Stimulated activated CD8-positive, alpha-beta memory T cell treated with anti-CD3 and anti-CD28 coated beads, Interleukin-4, amount 100 ng/mL, for 24 hours (primary cell): Measurements from ENCODE around the gene HSPB1.
"Not testable (repeated sequence)": the region's sequence is repeated elsewhere in the genome, so short reads cannot be mapped to it uniquely, and the experiment has no call there.

Experiments used
- DNase-seq: peaks from one replicate; pipeline ENCODE4 v3.0.0-alpha.2; 2020; ENCODE audit warnings: low read depth

HSPB1 gene

DNA sequence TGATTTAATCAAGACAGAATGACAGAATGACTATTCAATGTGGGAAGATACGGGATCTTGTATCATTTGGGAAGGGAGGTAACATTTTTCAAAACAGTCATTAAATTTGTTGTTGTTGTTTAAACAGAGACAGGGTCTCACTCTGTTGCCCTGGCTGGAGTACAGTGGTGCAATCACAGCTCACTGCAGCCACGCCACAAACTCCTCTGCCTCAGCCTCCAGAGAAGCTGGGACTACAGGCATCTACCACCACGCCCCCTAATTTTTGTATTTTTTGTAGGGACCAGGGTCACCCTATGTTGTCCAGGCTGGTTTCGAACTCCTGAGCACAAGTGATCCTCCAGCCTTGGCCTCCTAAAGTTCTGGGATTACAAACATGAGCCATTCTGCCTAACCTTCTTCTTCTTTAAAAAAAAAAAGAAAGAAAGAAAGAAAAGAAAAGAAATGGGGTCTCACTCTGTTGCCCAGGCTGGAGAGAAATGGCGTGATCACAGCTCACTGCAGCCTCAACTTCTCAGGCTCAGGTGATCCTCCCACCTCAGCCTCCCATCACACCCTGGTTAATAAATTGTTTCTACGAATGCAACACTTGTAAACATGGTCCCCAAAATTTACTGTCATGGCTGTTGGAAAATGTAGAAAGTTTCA lies 32.0 kb downstream of the HSPB1 start:
- no peak for DNase-seq

DNA sequence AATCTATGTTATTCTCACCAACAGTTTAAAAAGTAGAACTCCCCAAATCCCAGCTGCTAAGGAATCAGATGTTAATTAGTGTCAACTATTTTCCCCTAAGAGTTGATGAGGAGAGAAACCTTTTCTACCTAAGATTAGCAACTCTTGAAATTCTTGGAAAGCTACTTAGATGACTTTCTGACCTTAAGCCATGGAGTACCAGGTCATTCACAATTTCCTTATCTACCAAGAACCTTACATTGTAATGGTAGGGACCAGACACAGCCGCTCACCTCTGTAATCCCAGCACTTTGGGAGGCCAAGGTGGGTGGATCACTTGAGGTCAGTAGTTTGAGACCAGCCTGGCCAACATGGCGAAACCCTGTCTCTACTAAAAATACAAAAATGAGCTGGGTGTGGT lies 32.9 kb downstream of the HSPB1 start:
- not testable (repeated sequence) for DNase-seq

DNA sequence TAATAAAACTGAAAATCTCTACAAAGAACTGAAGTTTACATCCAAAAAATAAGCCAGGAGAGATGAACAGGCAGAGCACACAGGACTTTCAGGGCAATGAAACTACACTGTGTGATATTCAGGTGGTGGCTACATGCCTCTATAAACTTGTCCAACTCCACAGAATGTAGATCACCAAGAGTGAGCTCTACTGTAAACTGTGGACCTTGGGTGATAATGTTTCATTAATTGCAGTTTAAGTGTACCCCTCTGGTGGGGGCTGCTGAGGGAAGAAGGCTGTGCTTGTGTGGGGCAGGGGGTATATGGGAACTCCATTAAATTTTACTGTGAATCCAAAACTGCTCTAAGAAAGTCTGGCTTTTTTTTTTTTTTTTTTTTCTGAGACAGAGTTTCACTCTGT lies 33.6 kb downstream of the HSPB1 start:
- no peak for DNase-seq

DNA sequence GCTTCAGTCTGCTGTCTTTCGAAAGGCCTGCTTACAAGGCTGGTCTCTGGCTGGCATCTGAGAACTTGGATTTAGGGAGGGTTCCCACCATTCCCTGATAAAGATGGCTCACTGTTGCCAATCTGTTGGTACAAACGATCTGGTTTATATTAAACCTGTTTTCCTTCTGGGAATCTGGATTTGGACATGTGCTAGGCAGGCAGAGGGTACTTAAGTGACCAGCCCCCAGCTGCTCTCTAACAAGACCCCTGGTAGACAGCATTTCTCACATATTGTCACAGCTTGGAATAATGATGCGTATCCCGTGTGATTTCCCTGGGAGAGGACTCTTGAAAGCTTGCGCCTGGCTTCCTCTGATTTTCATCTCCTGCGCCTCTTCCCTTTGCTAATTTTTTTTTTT lies 34.7 kb downstream of the HSPB1 start:
- no peak for DNase-seq

DNA sequence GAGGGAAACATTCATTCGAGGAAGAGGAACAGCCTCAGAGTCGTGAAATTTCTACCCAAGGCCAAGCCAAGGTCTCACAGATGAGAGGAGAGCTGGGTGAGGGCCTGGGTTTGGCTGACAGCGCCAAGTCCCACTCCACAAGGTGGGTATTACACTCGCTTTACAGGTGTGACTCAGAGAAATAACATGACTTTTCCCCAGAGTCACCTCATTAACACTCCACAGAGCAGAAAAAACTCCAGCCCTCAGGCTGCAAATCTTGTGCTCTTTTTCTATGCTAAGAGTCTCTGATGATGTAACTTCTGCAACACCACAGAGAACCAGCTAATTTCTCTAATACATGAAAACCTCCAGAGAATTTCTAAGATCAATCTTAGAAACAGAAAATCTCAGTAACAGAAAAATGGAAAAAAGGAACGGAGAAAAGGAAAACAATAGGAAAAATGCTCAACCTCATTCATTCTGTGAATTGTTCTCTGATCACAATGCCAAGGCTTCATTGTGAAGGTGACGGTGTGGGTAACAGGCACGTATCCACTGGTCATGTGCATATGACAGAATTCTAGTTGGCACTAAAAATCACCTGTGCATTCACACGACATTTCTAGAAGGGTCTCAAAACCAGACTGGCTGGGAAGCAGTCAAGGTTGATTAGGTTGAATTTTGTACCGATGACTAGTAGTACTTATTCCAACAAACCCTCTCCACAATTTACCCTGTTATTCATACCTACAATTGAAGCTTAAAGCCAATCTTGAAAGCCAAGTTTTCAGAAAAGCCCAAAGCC lies 36.0 kb downstream of the HSPB1 start:
- DNase-seq: no peak

DNA sequence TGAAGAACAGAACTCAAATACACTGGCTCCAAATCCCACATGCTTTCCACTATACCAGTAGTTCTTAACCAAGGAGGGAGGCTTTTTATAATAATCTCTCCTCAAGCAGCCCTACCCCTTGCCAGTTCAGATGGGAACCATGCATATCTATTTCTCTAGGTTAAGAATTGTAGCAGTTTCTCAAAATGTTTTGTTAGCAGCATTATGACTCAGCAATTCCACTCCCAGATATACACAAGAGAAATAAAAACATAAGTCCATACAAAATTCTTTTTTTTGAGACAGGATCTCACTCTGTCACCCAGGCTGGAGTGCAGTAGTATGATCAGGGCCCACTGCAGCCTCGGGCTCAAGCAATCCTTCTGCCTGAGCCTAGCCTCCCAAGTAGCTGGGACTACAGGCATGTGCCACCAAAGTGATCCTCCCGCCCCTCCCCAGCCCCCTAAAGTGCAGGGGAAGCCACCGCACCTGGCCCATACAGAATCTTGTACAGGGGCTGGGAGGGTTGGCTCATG lies 38.2 kb downstream of the HSPB1 start:
- no peak for DNase-seq

DNA sequence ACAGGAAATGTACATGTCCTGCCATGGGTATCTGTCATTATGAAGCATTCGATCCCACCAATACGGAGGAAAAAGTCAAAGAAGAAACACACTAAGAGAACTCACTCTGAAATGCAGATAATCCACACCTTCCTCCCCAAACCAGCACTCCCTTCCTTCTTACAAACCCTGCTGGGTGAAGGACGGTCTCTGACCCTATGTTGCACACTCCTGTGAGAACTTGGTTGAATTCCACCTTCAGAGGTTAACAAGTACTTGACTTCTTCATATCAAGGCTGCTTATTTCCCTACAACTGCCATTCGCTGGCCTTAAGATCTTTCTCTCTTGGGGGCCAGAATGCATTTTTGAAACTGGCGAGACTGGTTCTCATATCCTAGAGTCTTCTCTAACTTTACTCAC lies 39.7 kb downstream of the HSPB1 start:
- DNase-seq: no peak

DNA sequence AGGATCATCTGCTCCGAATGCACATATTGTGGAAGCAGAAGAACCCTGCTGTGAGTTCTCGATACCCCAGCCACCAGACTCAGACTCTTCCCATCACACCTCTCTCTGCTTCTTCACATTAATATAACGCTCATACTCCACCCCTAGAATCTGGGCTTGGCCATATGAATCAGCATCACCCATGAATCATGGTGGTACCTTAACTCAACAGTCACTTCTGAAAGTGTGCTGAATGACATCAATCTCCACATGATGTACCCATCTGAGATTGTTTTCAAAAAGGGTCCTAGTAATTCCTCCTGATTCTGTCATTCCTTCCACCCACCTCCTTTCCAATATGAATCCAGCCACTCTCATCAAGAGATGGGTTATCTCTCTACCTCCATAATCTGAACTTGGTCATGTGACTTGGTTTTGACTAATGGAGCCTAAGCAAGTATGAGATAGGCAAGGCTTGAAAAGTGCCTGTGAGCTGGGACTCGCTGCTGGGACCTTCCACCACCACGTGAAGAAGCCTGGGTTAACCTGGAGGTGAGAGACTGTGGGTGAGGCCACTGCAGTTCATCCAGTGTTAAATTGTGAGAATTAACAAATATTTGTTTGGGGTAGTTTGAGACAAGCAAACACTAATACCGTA lies 40.9 kb downstream of the HSPB1 start:
- no peak for DNase-seq

DNA sequence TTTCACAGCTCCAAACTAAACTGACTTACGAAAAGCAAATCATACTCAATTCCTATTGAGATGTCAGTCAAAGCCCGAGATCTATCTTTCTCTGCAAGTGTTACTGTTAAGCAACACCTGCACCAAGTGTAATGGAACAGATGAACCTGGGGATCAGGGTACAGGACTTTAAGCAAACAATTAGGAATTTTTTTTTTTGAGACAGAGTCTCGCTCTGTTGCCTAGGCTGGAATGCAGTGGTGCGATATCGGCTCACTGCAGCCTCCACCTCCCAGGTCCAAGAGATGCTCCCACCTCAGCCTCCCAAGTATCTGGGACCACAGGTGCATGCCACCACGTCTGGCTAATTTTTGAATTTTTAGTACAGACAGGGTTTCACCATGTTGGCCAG lies 41.5 kb downstream of the HSPB1 start:
- no peak for DNase-seq

DNA sequence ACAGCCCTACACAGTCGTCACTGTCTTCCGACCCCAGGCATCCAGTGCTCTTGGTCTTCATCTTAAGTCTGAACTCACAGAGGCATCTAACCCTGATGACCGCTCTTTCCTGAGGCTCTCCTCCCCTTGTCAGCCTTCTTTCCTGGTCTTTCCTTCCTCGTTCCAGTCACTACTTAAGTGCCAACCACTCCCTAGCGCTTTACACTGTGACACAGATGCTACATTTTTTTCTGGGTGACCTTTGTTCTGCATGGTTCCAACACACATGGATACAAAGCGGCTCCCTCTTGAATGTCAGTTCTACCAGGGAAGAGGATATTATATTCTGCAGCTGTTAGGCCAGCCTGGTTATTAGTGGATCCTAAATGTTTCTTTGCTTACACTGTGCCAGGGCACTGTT lies 43.6 kb downstream of the HSPB1 start:
- DNase-seq: no peak

DNA sequence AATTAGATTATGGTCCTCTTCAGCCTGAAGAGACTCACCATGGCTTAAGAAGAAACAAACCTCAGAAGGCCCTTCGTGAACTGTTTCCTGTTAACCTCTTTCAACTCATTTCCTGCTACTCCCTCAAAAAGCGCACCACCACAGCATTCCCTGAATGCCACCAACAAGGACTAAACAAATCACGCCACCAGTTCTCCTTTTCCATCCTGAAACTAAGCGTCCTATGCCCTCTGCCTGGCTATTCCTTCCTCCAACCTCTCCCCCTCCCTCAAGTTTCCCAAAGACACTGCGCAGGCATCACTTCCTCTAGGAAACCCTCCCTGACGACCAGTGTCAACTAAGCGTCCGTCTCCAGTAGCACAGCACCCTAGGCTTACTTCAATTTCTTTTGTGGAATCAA lies 44.3 kb downstream of the HSPB1 start:
- no peak for DNase-seq

DNA sequence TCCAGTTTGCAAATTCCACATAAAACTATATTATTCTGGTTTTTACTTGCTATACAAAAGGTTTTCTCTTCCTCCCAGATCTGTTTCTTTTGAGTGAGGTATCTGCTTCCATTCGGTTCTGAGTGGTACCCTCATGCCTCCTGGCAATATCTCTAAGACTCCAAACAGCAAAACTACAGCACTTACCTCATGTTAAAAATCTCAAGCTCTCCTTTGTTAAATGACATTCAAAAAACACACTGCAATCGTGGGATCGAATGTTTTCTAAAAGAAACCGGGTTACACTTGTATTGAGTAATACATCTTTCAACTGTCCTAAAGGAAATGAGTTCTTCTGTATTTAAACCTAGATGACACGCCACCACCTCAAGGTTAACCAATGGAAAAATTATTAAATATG lies 45.2 kb downstream of the HSPB1 start:
- DNase-seq: no peak

DNA sequence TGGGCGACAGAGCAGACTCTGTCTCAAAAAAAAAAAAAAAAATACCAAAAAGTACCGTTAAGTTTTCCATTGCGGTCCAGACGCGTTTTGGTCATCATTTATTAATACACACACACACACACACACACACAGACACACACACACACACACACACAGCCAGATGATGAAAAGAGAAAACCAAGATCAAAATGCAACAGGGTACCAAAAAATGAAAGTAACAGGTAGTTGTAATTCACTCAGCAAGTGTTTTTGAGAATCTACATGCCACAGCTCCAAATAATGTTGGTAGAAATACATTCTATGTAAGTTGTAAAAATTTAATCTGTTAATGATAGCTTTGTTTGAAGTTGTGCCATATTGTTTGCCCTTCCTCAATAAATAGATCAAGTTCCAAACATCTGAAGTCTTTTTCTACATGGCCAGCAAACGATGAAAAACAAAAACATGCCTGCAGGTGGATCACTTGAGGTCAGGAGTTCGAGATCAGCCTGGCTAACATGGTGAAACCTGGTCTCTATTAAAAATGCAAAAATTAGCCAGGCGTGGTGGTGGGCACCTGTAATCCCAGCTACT lies 46.9 kb downstream of the HSPB1 start:
- DNase-seq: no peak

DNA sequence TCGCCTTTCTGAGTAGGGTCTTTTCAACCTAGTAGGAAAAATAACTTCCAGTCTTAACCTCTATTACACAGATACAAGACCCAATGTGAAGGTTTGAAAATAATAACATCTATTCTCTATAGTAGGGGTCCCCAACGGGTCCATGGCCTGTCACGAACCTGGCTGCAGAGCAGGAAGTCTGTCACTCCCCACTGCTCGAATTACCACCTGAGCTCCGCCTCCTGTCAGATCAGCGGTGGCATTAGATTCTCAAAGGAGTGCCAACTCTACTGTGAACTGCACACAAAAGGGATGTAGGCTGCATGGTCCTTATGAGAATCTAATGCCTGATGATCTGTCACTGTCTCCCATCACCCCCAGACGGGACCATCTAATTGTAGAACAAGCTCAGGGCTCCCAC lies 48.9 kb downstream of the HSPB1 start:
- no peak for DNase-seq

DNA sequence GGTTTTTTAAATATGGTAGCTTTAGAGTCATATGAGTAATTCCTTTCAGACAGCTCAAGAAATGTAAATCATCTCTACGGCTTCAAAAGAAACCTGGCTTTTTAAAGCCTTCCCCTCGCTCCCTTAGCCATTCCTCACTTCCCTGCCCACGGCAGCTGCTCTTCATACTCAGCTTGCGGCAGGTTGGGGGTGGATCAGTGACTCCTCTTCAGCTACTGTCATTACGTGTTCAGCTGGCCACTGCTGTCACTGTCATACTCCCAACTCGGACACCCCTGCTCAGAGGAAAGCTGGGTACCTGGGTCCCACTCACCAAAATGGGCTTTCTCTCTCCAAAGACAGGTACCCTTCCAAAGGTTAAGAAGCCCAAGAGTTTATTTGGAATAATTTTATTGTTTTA lies 49.7 kb downstream of the HSPB1 start:
- no peak for DNase-seq

DNA sequence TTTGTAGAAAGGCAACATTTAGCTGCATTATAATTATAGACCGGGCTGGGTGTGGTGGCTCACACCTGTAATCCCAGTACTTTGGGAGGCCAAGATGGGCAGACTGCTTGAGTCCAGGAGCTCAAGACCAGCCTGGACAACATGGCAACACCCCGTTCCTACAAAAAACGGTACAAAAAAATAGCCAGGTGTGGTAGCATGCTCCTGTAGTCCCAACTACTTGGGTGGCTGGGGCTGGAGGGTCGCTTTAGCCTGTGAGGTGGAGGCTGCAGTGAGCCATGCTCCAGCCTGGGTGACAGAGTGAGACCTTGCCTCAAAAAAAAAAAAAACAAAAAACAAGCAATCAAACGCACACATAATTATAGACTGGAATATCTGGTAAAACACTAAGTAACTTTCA lies 51.3 kb downstream of the HSPB1 start:
- DNase-seq: no peak
